Measurements from ENCODE around the gene CIB1. TPM values are rescaled to one million over a fixed set of nuclear protein-coding genes. Genes with fewer than 3 reads are reported as not detected.

The CIB1 gene
- total and polyA plus RNA-seq, 10 of the 15 experiments (the other 5 are each of a cell fraction or from before 2014, with no cell fraction given), result 10.8 to 155 (median 81.9) TPM

DNA sequence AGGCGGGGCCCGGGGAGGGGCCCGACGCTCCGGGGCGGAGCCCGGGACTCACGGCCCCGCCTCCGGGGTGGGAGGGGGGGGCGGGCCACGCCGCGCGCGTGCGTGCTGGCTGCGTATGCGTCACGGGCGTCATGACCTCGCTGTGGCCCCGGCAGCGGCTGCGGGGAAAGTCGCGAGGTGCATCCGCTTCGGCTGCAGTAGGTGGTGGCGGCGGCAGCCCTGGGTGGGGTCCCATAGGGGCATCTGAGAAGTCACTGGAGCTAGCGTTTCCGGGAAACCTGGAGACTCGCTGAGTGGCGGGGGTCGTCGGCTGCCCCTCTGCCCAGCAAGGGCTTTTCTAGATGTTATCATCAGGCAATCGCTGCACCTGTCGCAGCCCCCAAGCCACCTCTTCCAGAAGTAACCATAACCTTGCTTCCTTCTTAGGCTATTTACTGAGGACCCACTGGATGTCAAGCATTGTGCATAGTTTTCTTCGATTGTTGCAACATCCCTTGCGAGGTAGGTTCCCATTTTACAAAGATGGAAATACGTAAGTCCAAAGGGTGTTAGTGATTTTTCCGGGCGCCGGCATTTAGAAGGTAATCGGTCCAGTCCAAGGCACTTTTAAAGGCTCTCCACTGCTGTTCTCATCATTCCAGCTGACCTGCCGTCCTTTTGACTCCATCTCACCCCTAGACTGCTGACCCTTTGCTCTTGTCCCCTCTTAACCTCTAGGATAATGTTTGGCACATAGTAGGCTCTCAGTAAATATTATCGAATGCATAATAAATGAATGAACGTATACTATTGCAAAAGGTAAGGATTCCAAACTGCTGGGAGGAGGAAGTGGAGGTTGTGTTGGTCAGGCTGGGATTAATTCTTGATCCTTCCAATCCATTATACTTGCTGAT is 601 bp upstream of the CIB1 start, which contains the start of gene GDPGP1 (continued):
- TF ChIP-seq, protein P1, sequence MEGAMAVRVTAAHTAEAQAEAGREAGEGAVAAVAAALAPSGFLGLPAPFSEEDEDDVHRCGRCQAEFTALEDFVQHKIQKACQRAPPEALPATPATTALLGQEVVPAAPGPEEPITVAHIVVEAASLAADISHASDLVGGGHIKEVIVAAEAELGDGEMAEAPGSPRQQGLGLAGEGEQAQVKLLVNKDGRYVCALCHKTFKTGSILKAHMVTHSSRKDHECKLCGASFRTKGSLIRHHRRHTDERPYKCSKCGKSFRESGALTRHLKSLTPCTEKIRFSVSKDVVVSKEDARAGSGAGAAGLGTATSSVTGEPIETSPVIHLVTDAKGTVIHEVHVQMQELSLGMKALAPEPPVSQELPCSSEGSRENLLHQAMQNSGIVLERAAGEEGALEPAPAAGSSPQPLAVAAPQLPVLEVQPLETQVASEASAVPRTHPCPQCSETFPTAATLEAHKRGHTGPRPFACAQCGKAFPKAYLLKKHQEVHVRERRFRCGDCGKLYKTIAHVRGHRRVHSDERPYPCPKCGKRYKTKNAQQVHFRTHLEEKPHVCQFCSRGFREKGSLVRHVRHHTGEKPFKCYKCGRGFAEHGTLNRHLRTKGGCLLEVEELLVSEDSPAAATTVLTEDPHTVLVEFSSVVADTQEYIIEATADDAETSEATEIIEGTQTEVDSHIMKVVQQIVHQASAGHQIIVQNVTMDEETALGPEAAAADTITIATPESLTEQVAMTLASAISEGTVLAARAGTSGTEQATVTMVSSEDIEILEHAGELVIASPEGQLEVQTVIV (IDR thresholded peaks at IDR 0.05; ENCODE audit: borderline replicate concordance, partially characterized antibody), result no peak
- TF ChIP-seq ZNF217 (IDR thresholded peaks at IDR 0.05) (no peak), SRF (IDR thresholded peaks at IDR 0.05; ENCODE audit: low read depth in 2 of 2, low read length in 2 of 2) (no peak), ZNF274 (IDR thresholded peaks at IDR 0.05; ENCODE audit: insufficient read depth, insufficient read length) (no peak), EED (IDR thresholded peaks at IDR 0.05; ENCODE audit: low read depth) (0 out of 2 replicates have a peak, but pooled peaks have one; percentile 8), KDM1A (IDR thresholded peaks at IDR 0.05; ENCODE audit: borderline replicate concordance) (no peak), SP1 (IDR thresholded peaks at IDR 0.05; ENCODE audit: low read depth, low read length) (peak; percentile 78), RUNX3 (IDR thresholded peaks at IDR 0.05; ENCODE audit: low read length) (no peak), CUX1 (IDR thresholded peaks at IDR 0.05; ENCODE audit: insufficient replicate concordance, low read depth, low read length) (no peak), RAD51 (IDR thresholded peaks at IDR 0.05) (no peak), PAX8 (IDR thresholded peaks at IDR 0.05) (no peak), SUPT20H (IDR thresholded peaks at IDR 0.05; ENCODE audit: borderline replicate concordance, control insufficient read depth, low read depth, low read length) (no peak), IKZF1 (conservative IDR thresholded peaks at IDR 0.05) (no peak), SMARCA5 (IDR thresholded peaks at IDR 0.05) (0 out of 2 replicates have a peak, but pooled peaks have one; percentile 22), ZNF384 (IDR thresholded peaks at IDR 0.05; ENCODE audit: borderline replicate concordance, low read depth, low read length) (no peak)
- TF ChIP-seq, protein P2, sequence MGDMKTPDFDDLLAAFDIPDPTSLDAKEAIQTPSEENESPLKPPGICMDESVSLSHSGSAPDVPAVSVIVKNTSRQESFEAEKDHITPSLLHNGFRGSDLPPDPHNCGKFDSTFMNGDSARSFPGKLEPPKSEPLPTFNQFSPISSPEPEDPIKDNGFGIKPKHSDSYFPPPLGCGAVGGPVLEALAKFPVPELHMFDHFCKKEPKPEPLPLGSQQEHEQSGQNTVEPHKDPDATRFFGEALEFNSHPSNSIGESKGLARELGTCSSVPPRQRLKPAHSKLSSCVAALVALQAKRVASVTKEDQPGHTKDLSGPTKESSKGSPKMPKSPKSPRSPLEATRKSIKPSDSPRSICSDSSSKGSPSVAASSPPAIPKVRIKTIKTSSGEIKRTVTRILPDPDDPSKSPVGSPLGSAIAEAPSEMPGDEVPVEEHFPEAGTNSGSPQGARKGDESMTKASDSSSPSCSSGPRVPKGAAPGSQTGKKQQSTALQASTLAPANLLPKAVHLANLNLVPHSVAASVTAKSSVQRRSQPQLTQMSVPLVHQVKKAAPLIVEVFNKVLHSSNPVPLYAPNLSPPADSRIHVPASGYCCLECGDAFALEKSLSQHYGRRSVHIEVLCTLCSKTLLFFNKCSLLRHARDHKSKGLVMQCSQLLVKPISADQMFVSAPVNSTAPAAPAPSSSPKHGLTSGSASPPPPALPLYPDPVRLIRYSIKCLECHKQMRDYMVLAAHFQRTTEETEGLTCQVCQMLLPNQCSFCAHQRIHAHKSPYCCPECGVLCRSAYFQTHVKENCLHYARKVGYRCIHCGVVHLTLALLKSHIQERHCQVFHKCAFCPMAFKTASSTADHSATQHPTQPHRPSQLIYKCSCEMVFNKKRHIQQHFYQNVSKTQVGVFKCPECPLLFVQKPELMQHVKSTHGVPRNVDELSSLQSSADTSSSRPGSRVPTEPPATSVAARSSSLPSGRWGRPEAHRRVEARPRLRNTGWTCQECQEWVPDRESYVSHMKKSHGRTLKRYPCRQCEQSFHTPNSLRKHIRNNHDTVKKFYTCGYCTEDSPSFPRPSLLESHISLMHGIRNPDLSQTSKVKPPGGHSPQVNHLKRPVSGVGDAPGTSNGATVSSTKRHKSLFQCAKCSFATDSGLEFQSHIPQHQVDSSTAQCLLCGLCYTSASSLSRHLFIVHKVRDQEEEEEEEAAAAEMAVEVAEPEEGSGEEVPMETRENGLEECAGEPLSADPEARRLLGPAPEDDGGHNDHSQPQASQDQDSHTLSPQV (IDR thresholded peaks at IDR 0.05), result no peak
- TF ChIP-seq, protein P3, sequence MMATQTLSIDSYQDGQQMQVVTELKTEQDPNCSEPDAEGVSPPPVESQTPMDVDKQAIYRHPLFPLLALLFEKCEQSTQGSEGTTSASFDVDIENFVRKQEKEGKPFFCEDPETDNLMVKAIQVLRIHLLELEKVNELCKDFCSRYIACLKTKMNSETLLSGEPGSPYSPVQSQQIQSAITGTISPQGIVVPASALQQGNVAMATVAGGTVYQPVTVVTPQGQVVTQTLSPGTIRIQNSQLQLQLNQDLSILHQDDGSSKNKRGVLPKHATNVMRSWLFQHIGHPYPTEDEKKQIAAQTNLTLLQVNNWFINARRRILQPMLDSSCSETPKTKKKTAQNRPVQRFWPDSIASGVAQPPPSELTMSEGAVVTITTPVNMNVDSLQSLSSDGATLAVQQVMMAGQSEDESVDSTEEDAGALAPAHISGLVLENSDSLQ (IDR thresholded peaks at IDR 0.05), result no peak
